A375 (cell line): Measurements from ENCODE around the gene ADAMTS4. TPM values are rescaled to one million over a fixed set of nuclear protein-coding genes. Genes with fewer than 3 reads are reported as not detected.

Source experiments
- small RNA-seq: library from RNA; depleted of rRNA; stranded (forward); fragments of <200 nt; gene quantifications from one replicate; pipeline ENCODE3, GENCODE V24; 2014
- total RNA-seq: library from RNA; depleted of rRNA; stranded (reverse); fragments of >200 nt; shearing (Covaris generic); gene quantifications from 2 replicates; pipeline ENCODE4 v1.2.3, GENCODE V29; 2014; rRNA removed

The ADAMTS4 gene, protein sequence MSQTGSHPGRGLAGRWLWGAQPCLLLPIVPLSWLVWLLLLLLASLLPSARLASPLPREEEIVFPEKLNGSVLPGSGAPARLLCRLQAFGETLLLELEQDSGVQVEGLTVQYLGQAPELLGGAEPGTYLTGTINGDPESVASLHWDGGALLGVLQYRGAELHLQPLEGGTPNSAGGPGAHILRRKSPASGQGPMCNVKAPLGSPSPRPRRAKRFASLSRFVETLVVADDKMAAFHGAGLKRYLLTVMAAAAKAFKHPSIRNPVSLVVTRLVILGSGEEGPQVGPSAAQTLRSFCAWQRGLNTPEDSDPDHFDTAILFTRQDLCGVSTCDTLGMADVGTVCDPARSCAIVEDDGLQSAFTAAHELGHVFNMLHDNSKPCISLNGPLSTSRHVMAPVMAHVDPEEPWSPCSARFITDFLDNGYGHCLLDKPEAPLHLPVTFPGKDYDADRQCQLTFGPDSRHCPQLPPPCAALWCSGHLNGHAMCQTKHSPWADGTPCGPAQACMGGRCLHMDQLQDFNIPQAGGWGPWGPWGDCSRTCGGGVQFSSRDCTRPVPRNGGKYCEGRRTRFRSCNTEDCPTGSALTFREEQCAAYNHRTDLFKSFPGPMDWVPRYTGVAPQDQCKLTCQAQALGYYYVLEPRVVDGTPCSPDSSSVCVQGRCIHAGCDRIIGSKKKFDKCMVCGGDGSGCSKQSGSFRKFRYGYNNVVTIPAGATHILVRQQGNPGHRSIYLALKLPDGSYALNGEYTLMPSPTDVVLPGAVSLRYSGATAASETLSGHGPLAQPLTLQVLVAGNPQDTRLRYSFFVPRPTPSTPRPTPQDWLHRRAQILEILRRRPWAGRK
- total RNA-seq, result 0.15 and 0.50 TPM in 2 replicates

GRCh38 chr1:161198897-161199431, at the start of gene ADAMTS4:
TSS of gene ADAMTS4 (minus strand) at chr1:161199054. CDS start at chr1:161198627, 427 bp downstream.

GRCh38 chr1:161238039-161238473, 39.2 kb upstream of the ADAMTS4 start, which contains the start of gene NR1I3:
TSS of gene NR1I3 (minus strand) at chr1:161238203. CDS start at chr1:161236565, 1,638 bp downstream.

DNA sequence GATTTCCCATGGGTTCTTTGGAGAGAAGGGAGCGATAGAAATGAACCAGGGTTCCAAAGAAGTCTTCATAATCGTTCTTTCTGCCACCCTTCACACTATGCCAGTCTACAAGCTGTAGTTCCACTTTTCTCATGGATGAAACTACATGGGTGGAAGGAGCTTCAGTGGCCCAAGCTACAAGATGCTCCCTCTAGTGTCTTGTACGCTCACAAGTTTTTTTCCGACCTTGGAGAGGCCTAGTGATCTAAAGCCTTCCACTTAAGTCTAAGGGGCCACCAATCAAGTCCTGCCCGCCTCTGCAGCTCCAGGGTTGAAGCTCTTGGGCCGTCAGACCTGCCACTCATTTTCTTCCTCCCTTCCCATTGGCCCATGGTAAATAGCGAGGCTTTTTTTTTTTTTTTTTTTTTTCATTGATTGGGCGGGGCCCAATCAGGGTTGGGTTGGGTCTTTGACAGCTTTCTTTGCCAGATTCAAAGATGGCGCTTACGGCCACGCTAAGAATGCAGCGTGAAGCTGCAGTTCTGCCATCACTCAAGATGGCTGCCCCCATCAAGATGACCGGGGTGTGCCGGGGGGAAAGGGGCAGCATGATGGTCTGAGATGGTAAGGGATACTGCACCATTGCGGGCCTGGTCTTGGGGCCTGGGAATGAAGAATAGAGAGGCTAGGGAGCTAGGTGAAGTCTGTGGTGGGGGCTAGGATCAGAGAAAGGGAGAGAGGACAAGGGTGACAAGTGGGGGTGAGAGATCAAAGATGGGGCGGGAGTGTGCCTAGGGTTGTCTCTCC, 26.9 kb upstream of the ADAMTS4 start, which contains the start of gene TOMM40L:
TOMM40L (plus strand) TSS at position 527 of the 786 bp plus-strand sequence. CDS start 430 bp downstream, outside the sequence.

GRCh38 chr1:161215076-161215475, 16.2 kb upstream of the ADAMTS4 start, which contains the start of gene FCER1G:
TSS of gene FCER1G (plus strand) at chr1:161215295. CDS start at chr1:161215322, 27 bp downstream.

DNA sequence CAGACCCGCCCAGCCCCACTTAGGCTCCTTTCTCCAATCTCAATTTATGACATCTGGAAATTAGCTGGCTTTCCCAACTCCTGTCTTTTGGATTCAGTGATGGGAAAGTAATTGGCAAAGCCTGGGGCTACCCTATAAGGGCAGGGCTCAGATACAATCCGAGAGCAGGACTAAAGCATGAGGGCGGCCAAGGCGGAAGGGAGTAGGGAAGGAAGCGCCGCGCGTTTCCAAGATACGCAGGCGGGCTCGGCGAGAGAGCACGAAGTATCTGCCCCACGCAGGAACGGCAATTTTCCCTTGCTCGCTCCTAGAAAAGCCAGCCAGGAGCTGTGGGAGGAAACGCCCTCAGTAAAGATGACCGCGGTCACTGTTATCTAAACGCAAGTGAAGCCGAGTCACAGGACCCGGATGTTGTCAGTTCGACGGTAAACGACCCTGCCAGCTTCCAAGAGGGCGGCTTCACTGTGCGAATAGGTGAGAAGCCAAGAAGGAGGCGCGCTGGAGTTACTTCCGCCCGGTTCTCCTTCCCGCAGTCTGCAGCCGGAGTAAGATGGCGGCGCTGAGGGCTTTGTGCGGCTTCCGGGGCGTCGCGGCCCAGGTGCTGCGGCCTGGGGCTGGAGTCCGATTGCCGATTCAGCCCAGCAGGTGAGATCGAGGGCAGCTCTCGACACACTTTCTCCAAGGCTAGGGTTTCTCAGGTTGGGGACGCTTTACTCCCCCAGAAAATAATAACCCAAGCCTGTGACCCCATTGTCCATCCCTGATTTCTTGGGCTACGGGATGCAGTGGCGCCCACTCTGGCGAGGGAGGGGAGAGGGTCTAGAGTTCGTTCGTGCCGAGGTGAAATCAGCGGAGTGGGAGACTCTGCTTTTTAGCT, 3.2 kb upstream of the ADAMTS4 start, which contains the start of gene NDUFS2:
NDUFS2 (plus strand) TSS at position 532 of the 877 bp plus-strand sequence; CDS start at position 551, 19 bp downstream.

DNA sequence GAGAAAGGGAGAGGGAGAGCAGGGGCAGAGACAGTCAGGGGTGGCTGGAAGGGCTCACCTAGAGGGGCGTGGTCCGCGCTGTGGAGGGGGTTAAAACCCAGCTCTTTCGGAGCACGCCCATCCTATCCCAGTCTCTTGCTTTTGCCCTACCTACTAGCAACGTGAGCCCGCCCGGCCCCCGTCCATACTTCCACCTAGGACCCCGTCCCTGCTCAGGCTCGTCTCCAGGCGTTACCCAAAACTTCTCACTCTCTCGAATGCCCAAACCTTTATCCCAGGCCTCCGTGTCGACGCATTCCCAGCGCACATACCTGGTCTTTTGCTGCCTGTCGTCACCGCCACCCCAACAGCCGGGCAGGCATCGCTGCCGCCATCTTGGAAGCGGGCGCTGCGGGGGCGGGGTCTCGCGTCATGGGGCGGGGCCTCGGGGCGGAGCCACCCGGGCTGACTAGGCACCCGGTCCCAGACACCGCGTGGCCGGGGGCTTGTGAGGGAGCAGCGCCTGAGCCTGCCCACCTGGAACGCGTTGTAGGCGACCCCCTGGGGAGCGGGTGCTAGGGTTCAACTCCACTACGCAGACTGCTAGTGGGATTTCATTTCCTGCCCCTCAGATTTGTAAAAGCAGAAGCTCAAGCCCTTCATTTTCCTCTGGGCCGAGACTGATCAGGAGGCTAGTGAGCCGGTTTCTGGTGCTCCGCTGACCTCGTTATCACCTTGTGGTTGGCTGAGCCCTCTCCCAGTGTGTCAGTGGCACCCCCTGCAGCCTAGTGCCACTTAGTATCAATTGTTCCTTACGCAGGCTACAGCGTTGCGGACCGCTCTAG, 21.5 kb downstream of the ADAMTS4 start, which contains the start of gene B4GALT3:
B4GALT3 (minus strand) TSS at position 396 of the 824 bp plus-strand sequence. CDS start 1,447 bp downstream, outside the sequence.

DNA sequence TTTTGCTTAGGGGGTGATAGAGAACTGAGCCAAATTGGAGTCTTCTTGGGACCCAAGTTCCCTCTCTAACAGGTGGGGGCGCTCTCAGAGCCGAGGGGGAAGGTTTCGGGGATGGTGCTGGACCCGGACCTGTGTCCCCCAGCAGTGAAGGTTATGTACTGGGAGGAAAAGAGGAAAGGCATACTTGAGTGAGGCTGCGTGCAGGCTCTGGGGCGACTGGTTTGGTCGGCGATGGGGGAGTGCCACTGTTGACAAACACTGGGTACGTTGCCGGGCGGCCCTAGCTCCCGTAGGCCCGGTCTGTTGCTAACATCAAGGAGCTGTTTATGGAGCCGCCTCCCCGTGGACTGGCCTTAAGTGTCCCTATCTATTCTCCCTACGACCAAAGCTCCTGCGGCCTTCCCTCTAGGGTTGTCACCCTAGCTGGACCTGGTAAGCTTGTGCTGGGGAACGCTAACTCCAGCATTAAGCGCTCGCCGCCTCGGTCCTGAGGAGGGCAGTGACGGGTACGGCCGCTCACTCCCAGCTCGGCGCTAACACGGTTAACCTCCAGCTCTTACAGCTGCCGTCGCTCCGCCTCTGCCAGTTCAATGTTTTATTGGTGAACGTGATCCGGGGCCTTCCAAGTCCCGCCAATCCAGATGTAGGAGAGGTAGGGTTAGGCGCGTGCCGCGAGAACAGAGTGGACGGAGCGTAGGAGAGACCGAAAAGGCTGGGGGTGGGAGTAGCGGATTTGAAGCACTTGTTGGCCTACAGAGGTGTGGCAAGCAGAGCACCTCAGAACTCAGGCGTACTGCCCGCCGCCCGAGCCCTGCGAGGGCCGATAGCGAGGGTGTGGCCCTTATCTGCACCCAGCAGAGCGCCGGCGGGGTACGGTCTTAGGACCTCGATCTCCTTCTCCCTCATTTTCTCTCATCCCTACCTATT, 32.8 kb downstream of the ADAMTS4 start, which contains the start of gene PPOX:
PPOX (plus strand) TSS at position 685 of the 927 bp plus-strand sequence. CDS start 422 bp downstream, outside the sequence.

GRCh38 chr1:161159087-161159912, 39.6 kb downstream of the ADAMTS4 start, which contains the start of gene USP21:
TSS of gene USP21 (plus strand) at chr1:161159500. CDS start at chr1:161160641, 1,141 bp downstream.

DNA sequence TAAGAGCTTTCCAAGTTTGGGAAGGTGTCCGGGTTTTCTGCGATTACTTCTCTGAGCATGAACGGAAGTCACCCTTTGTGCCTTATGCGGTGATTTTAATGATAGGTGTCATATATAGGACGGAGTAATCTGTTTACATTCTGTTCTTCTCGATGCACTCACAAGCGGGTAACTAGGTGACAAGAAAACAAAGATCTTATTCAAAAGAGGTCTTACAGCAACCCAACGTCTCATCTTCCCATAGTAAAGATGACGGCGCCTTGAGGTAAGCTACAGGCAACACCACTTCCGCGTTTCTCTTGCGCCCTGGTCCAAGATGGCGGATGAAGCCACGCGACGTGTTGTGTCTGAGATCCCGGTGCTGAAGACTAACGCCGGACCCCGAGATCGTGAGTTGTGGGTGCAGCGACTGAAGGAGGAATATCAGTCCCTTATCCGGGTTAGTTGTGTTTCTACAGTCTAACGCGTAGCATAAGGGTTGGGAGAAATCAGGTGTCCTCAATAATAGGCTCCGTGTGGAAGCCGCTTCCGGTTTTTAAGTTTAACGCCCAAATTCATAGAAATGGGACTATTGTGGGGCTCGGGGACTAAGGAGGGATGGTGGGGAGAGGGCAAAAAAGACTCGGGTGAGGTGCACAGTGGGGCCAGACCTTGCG, 45.0 kb downstream of the ADAMTS4 start, which contains the start of gene UFC1:
UFC1 (plus strand) TSS at position 297 of the 656 bp plus-strand sequence; CDS start at position 317, 20 bp downstream.

Small RNAs within 50 kb of the gene (small RNA-seq; reads per million reads assigned to genes)
- gene RF01225, result not detected

Other genes with a start within 250 kb of the ADAMTS4 start
- gene ITLN2, start 244.2 kb downstream of the ADAMTS4 start, total RNA-seq, result 0.15 TPM in 1 of 2 replicates, not detected in the other
- 4.0 and 5.7 TPM in 2 replicates for gene F11R, start 177.9 kb downstream of the ADAMTS4 start, total RNA-seq
- 0.83 TPM in 1 of 2 replicates, not detected in the other for gene TSTD1, start 160.1 kb downstream of the ADAMTS4 start, total RNA-seq
- gene USF1, start 153.1 kb downstream of the ADAMTS4 start, total RNA-seq, result 80.3 and 97.9 TPM in 2 replicates
- 1.1 and 2.7 TPM in 2 replicates for gene ARHGAP30, start 129.2 kb downstream of the ADAMTS4 start, total RNA-seq
- gene NECTIN4, start 109.5 kb downstream of the ADAMTS4 start, total RNA-seq, result 0.27 and 1.2 TPM in 2 replicates
- not detected in 2 replicates for gene KLHDC9, start 100.7 kb downstream of the ADAMTS4 start, total RNA-seq
- gene PFDN2, start 81.0 kb downstream of the ADAMTS4 start, total RNA-seq, result 405 and 434 TPM in 2 replicates
- 35.0 and 38.6 TPM in 2 replicates for gene NIT1, start 80.9 kb downstream of the ADAMTS4 start, total RNA-seq
- 39.8 and 45.0 TPM in 2 replicates for gene DEDD, start 66.4 kb downstream of the ADAMTS4 start, total RNA-seq
- gene UFC1, start 45.1 kb downstream of the ADAMTS4 start, total RNA-seq, result 149 and 159 TPM in 2 replicates
- gene USP21, start 39.6 kb downstream of the ADAMTS4 start, total RNA-seq, result 12.2 and 17.1 TPM in 2 replicates
- gene PPOX, start 32.6 kb downstream of the ADAMTS4 start, total RNA-seq, result 29.7 and 37.1 TPM in 2 replicates
- 55.0 and 56.1 TPM in 2 replicates for gene B4GALT3, start 21.5 kb downstream of the ADAMTS4 start, total RNA-seq
- 304 and 309 TPM in 2 replicates for gene NDUFS2, start 3.3 kb upstream of the ADAMTS4 start, total RNA-seq
- not detected in 2 replicates for gene FCER1G, start 16.2 kb upstream of the ADAMTS4 start, total RNA-seq
- gene APOA2, start 24.6 kb upstream of the ADAMTS4 start, total RNA-seq, result not detected in 2 replicates
- gene TOMM40L, start 27.0 kb upstream of the ADAMTS4 start, total RNA-seq, result 11.1 and 12.2 TPM in 2 replicates
- gene NR1I3, start 39.1 kb upstream of the ADAMTS4 start, total RNA-seq, result not detected in 2 replicates
- gene PCP4L1, start 59.7 kb upstream of the ADAMTS4 start, total RNA-seq, result not detected in 2 replicates
- gene MPZ, start 110.9 kb upstream of the ADAMTS4 start, total RNA-seq, result 6.0 and 6.9 TPM in 2 replicates
- gene SDHC, start 115.3 kb upstream of the ADAMTS4 start, total RNA-seq, result 27.0 and 28.4 TPM in 2 replicates
- not detected in 2 replicates for gene CFAP126, start 168.8 kb upstream of the ADAMTS4 start, total RNA-seq